ENCODE measurements around the gene PRM1. TPM values are rescaled to one million over a fixed set of nuclear protein-coding genes. Genes with fewer than 3 reads are reported as not detected.

The PRM1 gene
- total and polyA plus RNA-seq, 2 of the 13 experiments (the other 11 are each of a cell fraction or from before 2014, with no cell fraction given) = not detected

- TF ChIP-seq ZNF557 (CRISPR knock-in tag; IDR thresholded peaks at IDR 0.05) (peak; percentile 49; the same call in 1 of the 2 replicates), CREBL2 (CRISPR knock-in tag; IDR thresholded peaks at IDR 0.05; ENCODE audit: borderline replicate concordance) (no peak; the same call in 1 of the 2 replicates), ZNF615 (CRISPR knock-in tag; IDR thresholded peaks at IDR 0.05; ENCODE audit: borderline replicate concordance) (no peak), HCFC1 (IDR thresholded peaks at IDR 0.05; ENCODE audit: low read depth, low read length) (0 out of 2 replicates have a peak, but pooled peaks have one; percentile 9), SOX5 (CRISPR knock-in tag; IDR thresholded peaks at IDR 0.05; ENCODE audit: borderline replicate concordance) (peak; percentile 27; the same call in 1 of the 2 replicates), ZNF576 (CRISPR knock-in tag; IDR thresholded peaks at IDR 0.05) (no peak), NR1H2 (CRISPR knock-in tag; IDR thresholded peaks at IDR 0.05; ENCODE audit: borderline replicate concordance, low read depth) (no peak; the same call in 1 of the 2 replicates), PRDM15 (CRISPR knock-in tag; IDR thresholded peaks at IDR 0.05) (peak; percentile 88), GATAD2A (CRISPR knock-in tag; IDR thresholded peaks at IDR 0.05) (peak; percentile 77), ZNF44 (CRISPR knock-in tag; IDR thresholded peaks at IDR 0.05) (peak; percentile 22; the same call in 1 of the 2 replicates), SMC3 (IDR thresholded peaks at IDR 0.05; ENCODE audit: low read length) (peak; percentile 84), STAT6 (CRISPR knock-in tag; IDR thresholded peaks at IDR 0.05; ENCODE audit: borderline replicate concordance) (peak; percentile 86; the same call in 1 of the 2 replicates), CEBPG (CRISPR knock-in tag; IDR thresholded peaks at IDR 0.05) (peak; percentile 24), ZNF777 (CRISPR knock-in tag; IDR thresholded peaks at IDR 0.05) (peak; percentile 30; the same call in 1 of the 2 replicates), MXD4 (CRISPR knock-in tag; IDR thresholded peaks at IDR 0.05) (no peak), SMAD3 (CRISPR knock-in tag; IDR thresholded peaks at IDR 0.05) (no peak), SALL1 (CRISPR knock-in tag; IDR thresholded peaks at IDR 0.05) (peak; percentile 92), ZNF704 (CRISPR knock-in tag; IDR thresholded peaks at IDR 0.05; ENCODE audit: borderline replicate concordance) (peak; percentile 65; the same call in 1 of the 2 replicates), PHF21A (CRISPR knock-in tag; IDR thresholded peaks at IDR 0.05) (peak; percentile 82; the same call in 1 of the 2 replicates), AGO1 (IDR thresholded peaks at IDR 0.05; ENCODE audit: low read depth, low read length, poor library complexity, severe bottlenecking) (peak; percentile 14), ZNF263 (CRISPR knock-in tag; IDR thresholded peaks at IDR 0.05) (peak; percentile 69), PTBP1 (IDR thresholded peaks at IDR 0.05; ENCODE audit: low read depth, low read length, poor library complexity, severe bottlenecking) (peak; percentile 58)
Observed at GRCh38 chr16:11257131-11257938, 23.8 kb downstream of the PRM1 start (continued).
